Measurements from ENCODE around the gene RPL7L1. TPM values are rescaled to one million over a fixed set of nuclear protein-coding genes. Genes with fewer than 3 reads are reported as not detected.

The RPL7L1 gene
- total and polyA plus RNA-seq, 4 donors: 39.3 to 98.7 (median 61.9) TPM

DNA sequence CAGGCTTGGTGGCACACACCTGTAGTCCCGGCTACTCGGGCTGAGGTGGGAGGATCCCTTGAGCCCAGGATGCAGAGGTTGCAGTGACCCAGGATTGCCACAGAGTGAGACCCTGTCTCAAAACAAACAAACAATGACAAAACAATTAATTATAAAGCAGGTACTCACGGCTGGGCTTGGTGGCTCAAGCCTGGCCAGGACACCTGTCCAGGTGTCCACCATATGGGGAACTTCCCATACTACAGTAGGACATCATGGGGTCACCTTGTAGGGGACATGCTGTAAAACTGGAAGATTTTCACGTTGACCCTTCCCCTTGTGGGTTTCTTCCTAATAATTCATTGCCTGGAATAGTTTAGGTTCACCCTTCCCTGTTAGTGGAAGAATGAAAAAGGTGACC is 30.7 kb upstream of the RPL7L1 start:
- Histone ChIP-seq H3K4me3 (no peak overlapping the region), H3K36me3 (ENCODE audit: control insufficient read depth in 4 of 4, insufficient read depth in 4 of 4, low read length in 4 of 4) (peaks cover 3 to 10% (median 6%) of the 10 kb centered on the region in 4 donors), H3K27ac (ENCODE audit: low read depth in 1 of 2, low read length in 1 of 2) (no peak overlapping the region), H3K4me1 (ENCODE audit: control insufficient read depth in 5 of 5, insufficient read depth in 5 of 5, low read length in 5 of 5) (no peaks in the 10 kb centered on the region), H3K27me3 (ENCODE audit: control insufficient read depth in 3 of 3, insufficient read depth in 3 of 3, low read length in 2 of 3) (no peaks in the 10 kb centered on the region), H3K9me3 (ENCODE audit: control insufficient read depth in 4 of 4, insufficient read depth in 3 of 4, low read length in 3 of 4) (no peaks in the 10 kb centered on the region), H3K9ac (ENCODE audit: insufficient read depth in 1 of 2, low read length in 2 of 2) (no peak overlapping the region)
- no peak for DNase-seq
- TF ChIP-seq, protein P1, sequence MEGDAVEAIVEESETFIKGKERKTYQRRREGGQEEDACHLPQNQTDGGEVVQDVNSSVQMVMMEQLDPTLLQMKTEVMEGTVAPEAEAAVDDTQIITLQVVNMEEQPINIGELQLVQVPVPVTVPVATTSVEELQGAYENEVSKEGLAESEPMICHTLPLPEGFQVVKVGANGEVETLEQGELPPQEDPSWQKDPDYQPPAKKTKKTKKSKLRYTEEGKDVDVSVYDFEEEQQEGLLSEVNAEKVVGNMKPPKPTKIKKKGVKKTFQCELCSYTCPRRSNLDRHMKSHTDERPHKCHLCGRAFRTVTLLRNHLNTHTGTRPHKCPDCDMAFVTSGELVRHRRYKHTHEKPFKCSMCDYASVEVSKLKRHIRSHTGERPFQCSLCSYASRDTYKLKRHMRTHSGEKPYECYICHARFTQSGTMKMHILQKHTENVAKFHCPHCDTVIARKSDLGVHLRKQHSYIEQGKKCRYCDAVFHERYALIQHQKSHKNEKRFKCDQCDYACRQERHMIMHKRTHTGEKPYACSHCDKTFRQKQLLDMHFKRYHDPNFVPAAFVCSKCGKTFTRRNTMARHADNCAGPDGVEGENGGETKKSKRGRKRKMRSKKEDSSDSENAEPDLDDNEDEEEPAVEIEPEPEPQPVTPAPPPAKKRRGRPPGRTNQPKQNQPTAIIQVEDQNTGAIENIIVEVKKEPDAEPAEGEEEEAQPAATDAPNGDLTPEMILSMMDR (IDR thresholded peaks at IDR 0.05; ENCODE audit: control extremely low read depth, extremely low read depth): no peak
- 92 to 94% methylated on average over 4 of the region's 4 CpGs for WGBS, 2 donors
- ATAC-seq (ENCODE audit: insufficient read depth, low FRiP score): no peak

- Histone ChIP-seq H3K36me3 (ENCODE audit: control insufficient read depth in 4 of 4, insufficient read depth in 4 of 4, low read length in 4 of 4) (peaks cover 7 to 17% (median 11%) of the 10 kb centered on the region in 4 donors), H3K27ac (ENCODE audit: low read depth in 1 of 2, low read length in 1 of 2) (no peak overlapping the region), H3K4me1 (ENCODE audit: control insufficient read depth in 5 of 5, insufficient read depth in 5 of 5, low read length in 5 of 5) (peaks cover 0 to 1% (median 0%) of the 10 kb centered on the region in 5 donors), H3K9me3 (ENCODE audit: control insufficient read depth in 4 of 4, insufficient read depth in 3 of 4, low read length in 3 of 4) (no peaks in the 10 kb centered on the region), H3K27me3 (ENCODE audit: control insufficient read depth in 3 of 3, insufficient read depth in 3 of 3, low read length in 2 of 3) (no peaks in the 10 kb centered on the region), H3K9ac (ENCODE audit: insufficient read depth in 1 of 2, low read length in 2 of 2) (no peak overlapping the region), H3K4me3 (no peak overlapping the region)
- TF ChIP-seq, protein P1 (IDR thresholded peaks at IDR 0.05; ENCODE audit: control extremely low read depth, extremely low read depth): no peak
- 95 to 100% methylated on average over 2 of the region's 2 CpGs for WGBS, 2 donors
- DNase-seq: no peak
- no peak for ATAC-seq (ENCODE audit: insufficient read depth, low FRiP score)
Measured at GRCh38 chr6:42851599-42851998, 27.8 kb upstream of the RPL7L1 start.

GRCh38 chr6:42860036-42860435 is 19.4 kb upstream of the RPL7L1 start:
- Histone ChIP-seq H3K4me3 (no peak overlapping the region), H3K27me3 (ENCODE audit: control insufficient read depth in 3 of 3, insufficient read depth in 3 of 3, low read length in 2 of 3) (no peaks in the 10 kb centered on the region), H3K4me1 (ENCODE audit: control insufficient read depth in 5 of 5, insufficient read depth in 5 of 5, low read length in 5 of 5) (no peaks in the 10 kb centered on the region), H3K9ac (ENCODE audit: insufficient read depth in 1 of 2, low read length in 2 of 2) (no peak overlapping the region), H3K36me3 (ENCODE audit: control insufficient read depth in 4 of 4, insufficient read depth in 4 of 4, low read length in 4 of 4) (peaks cover 20 to 38% (median 32%) of the 10 kb centered on the region in 4 donors), H3K9me3 (ENCODE audit: control insufficient read depth in 4 of 4, insufficient read depth in 3 of 4, low read length in 3 of 4) (peaks cover 0 to 1% (median 0%) of the 10 kb centered on the region in 4 donors), H3K27ac (ENCODE audit: low read depth in 1 of 2, low read length in 1 of 2) (no peak overlapping the region)
- ATAC-seq (ENCODE audit: insufficient read depth, low FRiP score): no peak
- TF ChIP-seq, protein P1 (IDR thresholded peaks at IDR 0.05; ENCODE audit: control extremely low read depth, extremely low read depth): no peak
- no peak for DNase-seq
- WGBS, 2 donors: 95 to 97% methylated on average over 1 of the region's 1 CpG

DNA sequence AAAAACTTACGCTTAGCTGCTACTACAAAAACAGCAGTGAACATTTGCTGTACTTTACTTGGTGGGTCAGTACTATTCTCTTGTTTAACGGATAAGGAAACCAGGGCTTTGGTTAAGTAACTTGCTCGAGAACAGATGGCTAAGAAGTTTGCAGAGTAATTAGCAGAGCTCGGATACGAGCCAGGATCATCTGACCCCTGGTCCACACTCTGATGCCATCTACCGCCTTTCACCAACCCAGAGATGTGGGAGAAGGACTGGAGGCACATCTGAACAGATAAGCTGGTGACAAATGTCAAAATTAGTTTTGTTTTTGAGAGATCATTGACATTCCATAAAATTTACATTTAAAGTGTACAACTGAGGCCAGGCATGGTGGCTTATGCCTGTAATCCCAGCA is 18.9 kb upstream of the RPL7L1 start:
- H3K9me3 ChIP-seq (ENCODE audit: control insufficient read depth in 4 of 4, insufficient read depth in 3 of 4, low read length in 3 of 4): peaks cover 0 to 1% (median 0%) of the 10 kb centered on the region in 4 donors
- H3K4me3 ChIP-seq: no peak overlapping the region
- 95 to 98% methylated on average over 6 of the region's 6 CpGs for WGBS, 2 donors
- DNase-seq (no peak), ATAC-seq (ENCODE audit: insufficient read depth, low FRiP score) (no peak)
- TF ChIP-seq, protein P1 (IDR thresholded peaks at IDR 0.05; ENCODE audit: control extremely low read depth, extremely low read depth): no peak
- no peak overlapping the region for H3K9ac ChIP-seq (ENCODE audit: insufficient read depth in 1 of 2, low read length in 2 of 2)
- peaks cover 16 to 40% (median 33%) of the 10 kb centered on the region in 4 donors for H3K36me3 ChIP-seq (ENCODE audit: control insufficient read depth in 4 of 4, insufficient read depth in 4 of 4, low read length in 4 of 4)
- H3K27ac ChIP-seq (ENCODE audit: low read depth in 1 of 2, low read length in 1 of 2): no peak overlapping the region
- H3K27me3 ChIP-seq (ENCODE audit: control insufficient read depth in 3 of 3, insufficient read depth in 3 of 3, low read length in 2 of 3): no peaks in the 10 kb centered on the region
- H3K4me1 ChIP-seq (ENCODE audit: control insufficient read depth in 5 of 5, insufficient read depth in 5 of 5, low read length in 5 of 5): no peaks in the 10 kb centered on the region

Measured in lung (tissue), 12 donors.